GM19043 (cell line): ENCODE data around the gene PPP1R16B.

ENCODE experiments used
- ATAC-seq: cut with Tn5 transposase; IDR thresholded peaks from one replicate; pipeline ENCODE4 v1.9.1; 2021; ENCODE audit warnings: low read depth; ENCODE audit not compliant: unreplicated experiment

The PPP1R16B gene

DNA sequence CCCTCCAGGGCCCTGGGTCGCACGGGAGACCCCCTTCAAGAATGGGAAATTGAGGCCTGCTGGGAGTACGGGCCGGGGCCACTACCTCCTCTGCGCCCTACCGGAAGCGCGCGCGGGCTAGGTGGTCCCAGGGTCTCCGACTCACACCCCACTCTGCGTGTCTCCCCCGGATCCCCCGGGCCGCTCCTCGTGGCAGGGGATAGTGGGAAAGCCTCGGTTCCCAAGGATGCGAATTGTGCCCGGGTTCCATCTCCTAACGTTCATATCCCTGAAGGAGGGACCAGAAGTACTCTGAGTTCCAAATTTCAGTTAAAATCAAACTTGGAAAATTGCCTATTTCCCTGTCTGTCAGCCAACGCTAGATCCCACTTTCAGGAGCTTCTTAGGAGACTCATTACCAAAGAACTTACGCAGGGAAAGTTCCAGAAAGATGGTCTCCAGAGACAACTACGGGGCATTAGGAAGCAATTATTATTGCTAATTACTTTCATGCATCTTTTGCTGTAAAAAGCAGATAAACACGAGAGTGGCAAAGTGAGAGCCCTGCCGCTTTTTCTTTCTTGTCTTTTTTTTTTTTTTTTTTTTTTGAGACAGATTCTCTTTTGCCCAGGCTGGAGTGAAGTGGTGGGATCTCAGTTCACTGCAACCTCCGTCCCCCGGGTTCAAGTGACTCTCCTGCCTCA, 121.6 kb downstream of the PPP1R16B start:
- no peak for ATAC-seq

DNA sequence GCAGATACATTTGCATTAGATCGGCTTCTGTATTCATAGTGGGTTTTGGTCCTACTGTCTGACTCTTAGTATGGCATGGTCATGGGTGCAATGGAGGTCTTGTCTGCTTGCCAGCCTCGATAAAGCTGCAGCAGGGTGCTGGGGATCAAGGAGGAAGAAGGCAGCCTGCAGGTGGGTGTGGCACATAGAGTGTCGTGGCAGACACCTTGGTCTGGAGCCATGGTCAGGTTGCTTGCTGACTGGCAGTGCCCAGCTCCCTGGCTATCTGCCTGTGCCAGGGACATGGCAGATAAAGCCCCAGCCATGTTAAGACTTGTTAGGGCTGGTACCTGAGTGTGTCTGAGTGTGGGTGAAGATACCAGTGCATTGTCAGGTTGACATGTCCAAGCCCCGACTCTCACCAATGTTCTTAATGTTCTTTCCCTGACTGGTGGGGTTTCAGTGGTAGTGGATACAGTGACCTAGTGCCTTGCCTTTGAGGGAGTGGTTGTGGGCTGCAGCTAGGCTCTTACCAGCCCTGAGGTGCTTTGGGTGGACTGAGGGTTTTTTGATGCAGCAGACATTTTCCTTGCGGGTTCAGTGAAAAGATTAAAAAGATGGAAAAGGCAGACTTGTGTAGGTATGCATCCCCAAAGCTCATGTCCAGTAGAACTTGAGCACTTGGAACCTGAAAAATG, 122.5 kb downstream of the PPP1R16B start:
- no peak for ATAC-seq

- ATAC-seq: no peak
Observed at GRCh38 chr20:38930242-38930569, 124.7 kb downstream of the PPP1R16B start.

- no peak for ATAC-seq
Observed at GRCh38 chr20:38931984-38932383, 126.5 kb downstream of the PPP1R16B start.

DNA sequence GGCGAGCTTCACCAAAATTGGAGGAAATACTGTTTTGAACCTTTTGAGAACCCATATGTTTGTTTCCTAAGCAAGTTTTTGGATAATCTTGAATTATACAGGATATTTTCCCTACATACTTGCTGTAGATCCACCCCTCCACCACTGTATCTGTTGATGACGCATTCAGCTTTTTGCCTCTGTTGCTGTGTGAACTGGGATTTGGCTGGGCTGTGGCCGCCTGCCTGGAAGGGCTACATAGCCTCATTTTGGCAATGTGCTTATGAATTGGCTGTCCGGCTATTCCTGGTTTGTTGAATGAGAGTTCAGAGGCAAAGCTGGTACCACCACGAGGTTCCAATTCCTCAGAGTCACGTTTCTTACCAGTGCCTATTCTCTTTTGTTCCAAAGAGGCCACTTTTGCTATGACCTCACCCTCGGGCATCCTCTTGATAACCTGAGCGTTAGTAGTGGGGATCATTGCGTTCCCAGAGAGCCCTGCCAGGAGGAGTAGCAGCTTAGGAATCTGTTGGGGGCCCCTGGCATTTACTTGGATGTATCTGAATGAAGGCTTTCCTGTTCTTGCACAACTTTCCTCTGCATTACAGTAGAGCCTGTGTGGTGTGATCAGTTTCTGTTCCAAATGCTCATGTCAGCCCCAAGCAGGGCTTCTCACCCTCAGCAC, 127.1 kb downstream of the PPP1R16B start:
- ATAC-seq: no peak

DNA sequence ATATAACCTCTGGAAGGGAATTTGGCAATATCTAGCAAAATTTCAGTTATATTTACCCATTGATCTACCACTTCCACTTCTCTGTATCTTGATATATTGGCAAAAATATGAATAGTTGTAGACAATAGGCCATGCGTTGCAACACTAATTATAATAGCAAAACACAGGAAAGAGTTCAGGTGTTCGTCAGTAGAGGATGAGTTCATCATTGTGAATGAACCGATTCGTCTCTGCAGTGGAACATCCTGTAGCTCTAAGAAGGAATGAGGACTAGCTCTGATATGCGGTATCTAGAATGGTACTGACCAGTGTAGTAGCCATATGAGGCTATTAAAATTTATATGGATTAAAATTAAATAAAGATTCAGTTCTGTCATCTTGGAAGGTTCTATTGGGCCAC, 129.0 kb downstream of the PPP1R16B start:
- ATAC-seq: no peak

- ATAC-seq: no peak
Observed at GRCh38 chr20:38935285-38935684, 129.8 kb downstream of the PPP1R16B start.

GRCh38 chr20:38935967-38936407, 130.5 kb downstream of the PPP1R16B start:
- ATAC-seq: no peak

DNA sequence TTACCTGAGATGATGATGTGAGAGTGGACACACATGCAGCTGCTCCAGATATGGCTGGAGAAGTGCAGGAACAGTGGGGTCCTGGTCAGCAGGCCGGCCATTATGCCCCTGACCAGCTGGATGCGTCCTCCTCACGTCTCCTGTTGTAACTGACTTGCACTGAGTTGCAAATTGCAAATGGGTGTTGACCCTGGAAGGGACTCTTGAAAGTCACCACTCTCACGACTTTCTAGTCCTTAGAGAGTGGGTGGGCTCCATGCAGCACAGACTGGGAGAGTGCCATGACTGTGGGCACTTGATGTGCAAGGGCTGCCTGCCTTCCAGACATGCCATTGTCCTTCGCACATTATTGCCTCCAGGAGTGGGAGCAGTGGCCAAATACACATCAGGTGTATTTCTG, 131.5 kb downstream of the PPP1R16B start:
- ATAC-seq: no peak

DNA sequence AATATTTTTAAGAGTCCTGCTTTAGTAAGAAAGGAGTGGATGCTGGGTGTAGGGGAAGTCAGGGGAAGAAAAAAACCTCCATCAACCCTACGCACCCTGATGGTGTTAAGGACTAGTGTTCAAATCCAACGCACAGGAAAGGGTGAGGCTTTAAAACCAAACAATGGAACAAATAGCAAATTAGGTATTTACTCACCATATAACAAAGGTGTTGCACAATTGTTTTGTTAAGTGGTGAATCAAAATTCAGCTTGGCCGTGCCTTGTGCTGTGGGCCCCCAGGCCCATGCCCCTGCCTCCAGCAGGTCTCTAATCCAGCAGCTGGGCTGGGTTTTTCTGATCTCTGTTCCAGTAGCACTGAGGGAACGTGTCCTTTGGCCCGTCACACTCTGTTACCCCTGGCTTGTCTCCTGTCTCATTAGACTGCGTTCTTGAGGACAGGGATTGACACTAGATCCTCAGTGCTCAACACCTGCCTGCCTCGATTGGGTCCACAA, 132.5 kb downstream of the PPP1R16B start:
- ATAC-seq: no peak

DNA sequence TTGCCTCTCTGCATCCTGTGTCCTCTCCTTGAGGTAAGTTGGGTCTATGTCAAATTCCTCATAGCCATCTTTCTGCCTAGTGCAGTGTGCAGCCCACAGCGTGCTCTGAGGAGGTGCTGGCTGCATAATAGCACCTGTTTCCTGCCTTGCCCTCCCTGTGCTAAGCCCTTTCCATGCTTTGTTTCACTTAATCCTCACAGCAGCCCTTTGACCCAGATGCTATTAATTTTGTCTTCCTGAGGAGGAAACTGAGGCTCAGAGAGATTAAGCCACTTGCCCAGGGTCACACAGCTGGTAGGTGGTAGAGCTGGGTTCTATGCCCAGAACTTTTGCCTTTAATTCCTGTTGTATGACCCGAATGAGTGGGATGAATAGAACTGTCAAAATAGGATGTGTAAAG, 134.2 kb downstream of the PPP1R16B start:
- no peak for ATAC-seq

- ATAC-seq: no peak
Observed at GRCh38 chr20:38940644-38941043, 135.1 kb downstream of the PPP1R16B start.

- no peak for ATAC-seq
Observed at GRCh38 chr20:38941726-38942389, 136.4 kb downstream of the PPP1R16B start.

DNA sequence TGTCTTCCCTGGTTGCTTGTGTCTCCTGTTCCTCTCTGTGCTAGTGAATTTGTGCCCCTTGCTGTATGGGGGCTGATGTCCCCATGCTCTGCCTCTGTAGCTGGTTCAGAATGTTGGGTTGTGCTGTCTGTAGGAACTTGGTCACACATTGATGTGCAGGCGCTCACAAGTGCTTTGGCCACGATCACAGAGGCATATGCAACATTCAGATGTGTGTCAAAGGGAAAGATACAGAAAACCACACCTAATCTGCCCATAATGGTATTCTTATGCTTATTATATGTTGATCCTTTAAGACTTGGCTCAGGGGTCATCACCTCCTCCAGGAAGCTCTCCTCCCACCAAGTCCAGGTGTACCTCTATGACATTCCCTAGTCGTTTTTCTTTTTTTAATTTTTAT, 139.5 kb downstream of the PPP1R16B start:
- ATAC-seq: no peak

DNA sequence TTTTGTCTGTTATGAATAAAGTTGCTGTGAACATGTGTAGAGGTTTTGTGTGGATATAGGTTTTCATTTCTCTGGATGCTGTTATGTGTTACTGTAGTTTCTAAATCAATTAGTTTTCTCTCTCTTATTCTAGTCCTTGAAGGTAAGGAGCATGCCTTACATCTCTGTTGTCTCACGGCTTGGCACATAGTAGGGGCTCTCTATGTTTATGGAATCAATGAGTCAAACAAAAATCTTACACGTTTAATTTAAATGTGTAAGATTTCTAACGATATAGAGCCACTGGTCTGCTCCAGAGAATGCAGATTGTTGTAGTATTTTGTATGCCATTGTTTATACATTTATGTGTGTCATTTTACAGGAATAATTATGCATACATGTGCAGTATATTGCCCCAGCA, 141.3 kb downstream of the PPP1R16B start:
- no peak for ATAC-seq

- no peak for ATAC-seq
Observed at GRCh38 chr20:38947931-38948362, 142.4 kb downstream of the PPP1R16B start.

- ATAC-seq: no peak
Observed at GRCh38 chr20:38950254-38950653, 144.8 kb downstream of the PPP1R16B start.

DNA sequence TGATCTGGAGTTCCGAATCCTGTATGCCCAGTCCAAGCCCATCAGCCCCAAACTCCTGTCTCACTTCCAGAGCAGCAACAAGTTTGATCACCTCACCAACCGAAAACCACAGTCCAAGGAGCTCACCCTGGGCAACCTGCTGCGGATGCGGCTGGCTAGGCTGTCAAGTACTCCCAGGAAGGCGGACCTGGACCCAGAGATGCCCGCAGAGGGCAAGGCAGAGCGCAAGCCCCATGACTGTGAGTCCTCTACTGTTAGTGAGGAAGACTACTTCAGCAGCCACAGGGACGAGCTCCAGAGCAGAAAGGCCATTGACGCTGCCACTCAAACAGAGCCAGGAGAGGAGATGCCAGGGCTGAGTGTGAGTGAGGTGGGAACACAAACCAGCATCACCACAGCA, 146.1 kb downstream of the PPP1R16B start:
- no peak for ATAC-seq

DNA sequence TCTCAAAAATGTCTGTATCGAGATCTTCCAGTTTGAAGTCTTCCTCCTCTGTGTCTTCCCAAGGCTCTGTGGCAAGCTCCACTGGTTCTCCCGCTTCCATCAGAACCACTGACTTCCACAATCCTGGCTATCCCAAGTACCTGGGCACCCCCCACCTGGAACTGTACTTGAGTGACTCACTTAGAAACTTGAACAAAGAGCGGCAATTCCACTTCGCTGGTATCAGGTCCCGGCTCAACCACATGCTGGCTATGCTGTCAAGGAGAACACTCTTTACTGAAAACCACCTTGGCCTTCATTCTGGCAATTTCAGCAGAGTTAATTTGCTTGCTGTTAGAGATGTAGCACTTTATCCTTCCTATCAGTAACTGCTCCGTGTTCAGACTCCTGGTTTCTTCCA, 146.7 kb downstream of the PPP1R16B start:
- no peak for ATAC-seq

DNA sequence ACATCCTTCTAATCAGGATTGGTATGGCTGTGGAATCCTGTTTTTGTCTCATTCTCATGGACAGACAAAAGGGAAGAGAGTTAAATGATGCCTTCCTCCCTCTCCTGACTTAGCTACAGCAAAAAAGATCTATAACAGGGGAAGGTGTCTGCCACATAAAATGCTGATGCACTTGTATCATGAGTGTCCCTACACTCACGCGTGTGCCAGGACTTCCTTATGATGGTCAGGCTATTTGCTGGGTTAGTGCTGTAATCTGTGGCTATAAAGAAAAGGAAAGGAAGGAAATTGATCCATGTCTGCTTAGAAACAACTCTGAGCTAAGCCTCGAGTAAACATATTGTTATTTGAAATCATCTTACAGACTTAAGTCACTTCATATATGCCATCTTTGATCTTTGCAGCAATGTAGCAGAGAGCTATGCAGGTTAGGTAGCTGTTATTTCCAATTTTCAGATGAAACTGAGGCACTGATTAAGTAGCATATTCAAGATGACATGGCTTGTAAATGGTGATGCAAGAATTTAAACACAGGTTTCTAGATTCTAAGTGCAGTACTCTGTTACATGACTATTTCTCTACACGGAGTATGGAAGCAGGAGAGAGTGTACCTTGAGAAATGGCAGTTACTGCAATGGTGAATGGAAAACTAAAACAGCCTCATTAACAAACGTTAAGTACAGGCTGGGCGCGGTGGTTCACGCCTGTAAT, 148.3 kb downstream of the PPP1R16B start:
- ATAC-seq: no peak
